Calu3 (cell line): ENCODE data around the gene NAT10. TPM values are rescaled to one million over a fixed set of nuclear protein-coding genes. Genes with fewer than 3 reads are reported as not detected.
"Not testable (repeated sequence)": the region's sequence is repeated elsewhere in the genome, so short reads cannot be mapped to it uniquely, and the experiment has no call there.

Experiments used
- BruUV-seq: library from RNA; stranded (reverse); fragments of 400-500 nt; replicated peaks from 2 replicates; lab custom pipeline; 2021; lab: Mats Ljungman, UMichigan
- CTCF ChIA-PET: fragments of 300-600 bp; sonication (Branson Sonifier 250); formaldehyde crosslinking; loops from one replicate; lab custom pipeline; 2022; ENCODE audit warnings: antibody characterized with exemption; lab: Charles Lee
- DNase-seq: peaks from one replicate; pipeline ENCODE4 v3.0.0; 2022
- H3K27ac Mint-ChIP-seq: one replicate; pipeline ENCODE4 v1.8.0; 2022; ENCODE audit warnings: mixed read lengths; ENCODE audit not compliant: unreplicated experiment
- H3K27me3 Mint-ChIP-seq: one replicate; pipeline ENCODE4 v1.8.0; 2022; ENCODE audit warnings: mixed read lengths; ENCODE audit not compliant: unreplicated experiment
- H3K36me3 Mint-ChIP-seq: one replicate; pipeline ENCODE4 v1.8.0; 2022; ENCODE audit warnings: mild to moderate bottlenecking, moderate library complexity, mixed read lengths; ENCODE audit not compliant: insufficient read depth, unreplicated experiment
- H3K4me1 Mint-ChIP-seq: one replicate; pipeline ENCODE4 v1.8.0; 2022; ENCODE audit warnings: mild to moderate bottlenecking, low read depth, mixed read lengths; ENCODE audit not compliant: unreplicated experiment
- H3K4me3 Mint-ChIP-seq: one replicate; pipeline ENCODE4 v1.8.0; 2022; ENCODE audit warnings: mild to moderate bottlenecking, low read depth, moderate library complexity, mixed read lengths; ENCODE audit not compliant: unreplicated experiment
- H3K9me3 Mint-ChIP-seq: one replicate; pipeline ENCODE4 v1.8.0; 2022; ENCODE audit warnings: low read depth, mixed read lengths; ENCODE audit not compliant: unreplicated experiment
- CTCF ChIP-seq: fragments of 200-600 bp; IDR thresholded peaks from one replicate; pipeline ENCODE4 v1.8.0; 2022; ENCODE audit warnings: antibody characterized with exemption; ENCODE audit not compliant: unreplicated experiment
- intact Hi-C: fragments of 100-400 bp; cut with micrococcal nuclease; formaldehyde crosslinking; loops from one replicate; pipeline ENCODE4 v1.10.0; 2022; ENCODE audit not compliant: unreplicated experiment
- total RNA-seq: library from RNA; stranded (reverse); gene quantifications from 2 replicates; pipeline ENCODE4 v1.2.3, GENCODE V29; 2022

Gene NAT10
- total RNA-seq, 1 experiment from 2014 or later = 80.1 TPM

GRCh38 chr11:34065505-34066203 lies 39.8 kb upstream of the NAT10 start:
- Mint-ChIP-seq H3K9me3 (no peaks in the 10 kb centered on the region), H3K4me1 (peaks cover 30% of the 10 kb centered on the region), H3K36me3 (peaks cover 37% of the 10 kb centered on the region), H3K27me3 (no peaks in the 10 kb centered on the region), H3K4me3 (no peak overlapping the region), H3K27ac (no peak overlapping the region)
- TF ChIP-seq CTCF = no peak
- intact Hi-C loops = no loop called here
- no peak for DNase-seq
- no TSS peak for BruUV-seq
- CTCF ChIA-PET = interaction anchor here (0.6 kb wide), 1 partner anchor 25 kb away, joined by 3 read pairs; no protein-coding TSS in a partner anchor

- H3K4me3 Mint-ChIP-seq, H3K27ac Mint-ChIP-seq, H3K27me3 Mint-ChIP-seq, DNase-seq, intact Hi-C loops, CTCF ChIA-PET, H3K9me3 Mint-ChIP-seq, BruUV-seq: not testable (repeated sequence)
- Mint-ChIP-seq H3K36me3 (peaks cover 40% of the 10 kb centered on the region), H3K4me1 (peaks cover 29% of the 10 kb centered on the region)
Measured at GRCh38 chr11:34066766-34067165, 38.7 kb upstream of the NAT10 start.

- H3K36me3 Mint-ChIP-seq = peaks cover 35% of the 10 kb centered on the region
- no peak overlapping the region for H3K4me3 Mint-ChIP-seq
- peaks cover 22% of the 10 kb centered on the region for H3K4me1 Mint-ChIP-seq
- CTCF ChIA-PET = no interaction called here
- H3K27ac Mint-ChIP-seq = peak overlapping the region; percentile 54
- no peak for TF ChIP-seq CTCF
- no peak for DNase-seq
- intact Hi-C loops = loop anchor here (1.0 kb wide), 1 partner anchor 8 kb away; no protein-coding TSS in a partner anchor
- no peaks in the 10 kb centered on the region for H3K27me3 Mint-ChIP-seq
- no peaks in the 10 kb centered on the region for H3K9me3 Mint-ChIP-seq
- BruUV-seq = no TSS peak
Measured at GRCh38 chr11:34067383-34068065, 37.9 kb upstream of the NAT10 start.

- H3K27me3 Mint-ChIP-seq = no peaks in the 10 kb centered on the region
- no TSS peak for BruUV-seq
- peaks cover 17% of the 10 kb centered on the region for H3K4me1 Mint-ChIP-seq
- intact Hi-C loops = loop anchor here (1.0 kb wide), 1 partner anchor 9 kb away; no protein-coding TSS in a partner anchor
- H3K4me3 Mint-ChIP-seq = no peak overlapping the region
- DNase-seq = no peak
- no peak for TF ChIP-seq CTCF
- CTCF ChIA-PET = no interaction called here
- H3K36me3 Mint-ChIP-seq = peaks cover 33% of the 10 kb centered on the region
- H3K27ac Mint-ChIP-seq = peak overlapping the region; percentile 54
- H3K9me3 Mint-ChIP-seq = no peaks in the 10 kb centered on the region
Measured at GRCh38 chr11:34068111-34068510, 37.3 kb upstream of the NAT10 start.

- CTCF ChIA-PET = interaction anchor here (0.5 kb wide), 1 partner anchor 70 kb away, joined by 3 read pairs; no protein-coding TSS in a partner anchor
- H3K27me3 Mint-ChIP-seq, H3K27ac Mint-ChIP-seq, DNase-seq, H3K4me3 Mint-ChIP-seq, intact Hi-C loops, BruUV-seq, H3K9me3 Mint-ChIP-seq: not testable (repeated sequence)
- H3K4me1 Mint-ChIP-seq = peaks cover 36% of the 10 kb centered on the region
- peaks cover 36% of the 10 kb centered on the region for H3K36me3 Mint-ChIP-seq
Measured at GRCh38 chr11:34071306-34071705, 34.1 kb upstream of the NAT10 start.
